Activated CD4-positive, alpha-beta memory T cell treated with anti-CD3 and anti-CD28 coated beads, Interleukin-2, amount 10 ng/mL, durations not matched to agents 7 days and 5 days (primary cell): ENCODE measurements around the gene OR8J3. TPM values are rescaled to one million over a fixed set of nuclear protein-coding genes. Genes with fewer than 3 reads are reported as not detected.
"Not testable (repeated sequence)": the region's sequence is repeated elsewhere in the genome, so short reads cannot be mapped to it uniquely, and the experiment has no call there.

ENCODE experiments used
- CTCF ChIA-PET: fragments of 350-600 bp; sonication (Branson Sonifier 250); formaldehyde crosslinking; loops from one replicate; lab custom pipeline; 2021; ENCODE audit warnings: antibody characterized with exemption, inconsistent platforms; lab: Charles Lee
- POLR2A ChIA-PET: fragments of 350-600 bp; sonication (Branson Sonifier 250); formaldehyde crosslinking; loops from one replicate; lab custom pipeline; 2021; ENCODE audit warnings: antibody characterized with exemption; lab: Charles Lee
- DNase-seq: peaks from one replicate; pipeline ENCODE4 v3.0.0-alpha.2; 2020
- H3K27ac Mint-ChIP-seq: one replicate; pipeline ENCODE4 v1.8.0; 2021; ENCODE audit warnings: mild to moderate bottlenecking, mixed read lengths
- H3K27me3 Mint-ChIP-seq: one replicate; pipeline ENCODE4 v1.8.0; 2021; ENCODE audit warnings: mixed read lengths
- H3K36me3 Mint-ChIP-seq: one replicate; pipeline ENCODE4 v1.8.0; 2021; ENCODE audit warnings: low read depth, mixed read lengths
- H3K4me1 Mint-ChIP-seq: one replicate; pipeline ENCODE4 v1.8.0; 2021; ENCODE audit warnings: mixed read lengths
- H3K4me3 Mint-ChIP-seq: one replicate; pipeline ENCODE4 v1.8.0; 2021; ENCODE audit warnings: mild to moderate bottlenecking, mixed read lengths
- H3K9me3 Mint-ChIP-seq: one replicate; pipeline ENCODE4 v1.8.0; 2021; ENCODE audit warnings: mixed read lengths
- total RNA-seq, 2 experiments: library from RNA; stranded (reverse); gene quantifications; one replicate each; pipeline ENCODE4 v1.2.3, GENCODE V29; 2021

The OR8J3 gene, protein sequence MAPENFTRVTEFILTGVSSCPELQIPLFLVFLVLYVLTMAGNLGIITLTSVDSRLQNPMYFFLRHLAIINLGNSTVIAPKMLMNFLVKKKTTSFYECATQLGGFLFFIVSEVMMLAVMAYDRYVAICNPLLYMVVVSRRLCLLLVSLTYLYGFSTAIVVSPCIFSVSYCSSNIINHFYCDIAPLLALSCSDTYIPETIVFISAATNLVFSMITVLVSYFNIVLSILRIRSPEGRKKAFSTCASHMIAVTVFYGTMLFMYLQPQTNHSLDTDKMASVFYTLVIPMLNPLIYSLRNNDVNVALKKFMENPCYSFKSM
- not detected for total RNA-seq

DNA sequence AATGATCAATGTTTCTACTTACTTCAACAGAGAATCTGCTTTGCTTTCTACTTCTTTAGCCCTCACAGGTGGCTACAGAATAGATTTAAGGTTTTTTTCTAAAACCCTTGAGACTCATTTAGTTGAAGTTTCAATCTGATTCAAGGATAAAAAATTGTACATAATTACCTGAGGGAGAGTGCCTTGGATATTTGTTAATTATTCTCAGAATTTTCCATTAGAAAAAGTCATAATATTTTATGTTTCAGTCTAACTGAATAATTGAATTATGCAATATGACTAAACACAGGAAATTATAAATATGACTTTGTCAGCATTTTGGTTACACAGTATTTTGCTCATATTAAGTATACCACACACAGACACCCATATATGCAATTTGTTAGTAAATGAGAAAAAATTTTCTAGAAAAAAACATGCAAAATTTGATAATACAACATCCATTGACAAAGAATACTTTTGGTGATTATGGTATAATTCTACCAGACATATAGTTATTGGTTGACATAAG, at the start of gene OR8J3:
Gene OR8J3, minus strand, starts transcription at position 51 of the 511 bp plus-strand sequence. CDS start 2,483 bp downstream, outside the sequence.
- no peak within 1 kb of the TSS for H3K27ac Mint-ChIP-seq
- H3K4me1 Mint-ChIP-seq: no peaks in the 10 kb centered on the region
- no peaks in the 10 kb centered on the region for H3K27me3 Mint-ChIP-seq
- POLR2A ChIA-PET: no interaction called here
- no peaks in the 10 kb centered on the region for H3K36me3 Mint-ChIP-seq
- H3K4me3 Mint-ChIP-seq: no peak within 1 kb of the TSS
- H3K9me3 Mint-ChIP-seq: peaks cover 4% of the 10 kb centered on the region
- CTCF ChIA-PET: no interaction called here
- DNase-seq: no peak

DNA sequence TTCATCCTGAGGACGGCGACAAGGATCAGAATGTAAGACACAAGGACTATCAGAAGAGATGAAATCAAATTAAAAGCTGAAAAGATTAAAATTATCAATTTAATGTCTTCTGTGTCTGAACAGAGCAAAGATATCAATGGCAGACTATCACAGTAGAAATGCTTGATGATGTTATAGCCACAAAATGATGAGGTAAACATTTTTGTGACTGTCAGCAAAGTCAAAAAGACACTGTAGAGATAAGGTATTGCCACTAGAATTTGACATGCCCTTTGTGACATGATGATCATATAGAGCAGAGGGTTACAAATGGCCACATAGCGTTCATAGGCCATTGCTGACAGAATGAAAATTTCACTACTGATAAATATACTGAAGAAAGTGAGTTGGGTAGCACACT, 48.6 kb upstream of the OR8J3 start:
- no peak for DNase-seq
- Mint-ChIP-seq H3K27ac (no peak overlapping the region), H3K9me3 (peaks cover 6% of the 10 kb centered on the region), H3K27me3 (no peaks in the 10 kb centered on the region), H3K4me3 (no peak overlapping the region), H3K36me3 (no peaks in the 10 kb centered on the region), H3K4me1 (no peaks in the 10 kb centered on the region)
- CTCF ChIA-PET: no interaction called here
- POLR2A ChIA-PET: no interaction called here

DNA sequence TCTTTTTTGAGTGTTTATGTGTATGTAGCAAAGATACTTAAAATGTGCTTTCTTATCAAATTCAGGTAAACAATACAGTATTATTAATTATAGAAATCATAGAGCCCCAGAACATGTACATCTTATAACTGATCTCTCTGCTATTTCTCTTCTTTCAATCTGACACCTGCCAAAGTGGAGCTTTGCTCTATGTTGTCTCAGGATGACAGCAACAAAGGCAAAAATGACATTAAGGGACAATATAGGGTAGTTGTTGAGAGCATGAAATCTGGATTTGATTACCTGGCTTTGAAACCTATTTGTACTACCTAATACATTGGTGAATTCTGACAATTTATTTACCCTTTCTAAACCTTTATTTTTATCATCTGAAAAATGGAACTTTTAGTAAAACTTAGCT, 43.5 kb upstream of the OR8J3 start:
- no peaks in the 10 kb centered on the region for H3K36me3 Mint-ChIP-seq
- CTCF ChIA-PET: no interaction called here
- no peak overlapping the region for H3K4me3 Mint-ChIP-seq

DNA sequence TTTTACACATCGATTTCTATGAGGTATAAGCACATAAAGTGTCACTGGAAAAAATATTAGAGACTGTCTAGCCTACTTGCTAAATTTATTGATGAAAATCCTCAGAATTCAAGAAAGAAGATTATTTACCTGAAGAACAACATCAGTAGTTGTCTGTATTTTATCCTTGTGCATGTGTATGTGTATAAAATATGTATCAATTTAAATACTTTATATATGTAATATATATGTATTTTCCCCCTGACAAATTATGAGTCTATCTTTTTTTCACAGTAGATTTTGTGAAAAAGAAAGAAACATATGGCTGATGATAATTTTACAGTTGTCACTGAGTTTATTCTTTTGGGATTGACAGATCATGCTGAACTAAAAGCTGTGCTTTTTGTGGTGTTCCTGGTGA, 36.3 kb upstream of the OR8J3 start, which contains the start of gene OR5J2:
Gene OR5J2, plus strand, starts transcription at position 301 of the 400 bp plus-strand sequence. Its CDS starts 0 bp downstream, at position 301.
- no peak within 1 kb of the TSS for H3K4me3 Mint-ChIP-seq
- H3K9me3 Mint-ChIP-seq: peaks cover 17% of the 10 kb centered on the region
- no peaks in the 10 kb centered on the region for H3K4me1 Mint-ChIP-seq
- ChIA-PET CTCF (no interaction called here), POLR2A (no interaction called here)
- H3K27me3 Mint-ChIP-seq: no peaks in the 10 kb centered on the region
- H3K36me3 Mint-ChIP-seq: no peaks in the 10 kb centered on the region
- H3K27ac Mint-ChIP-seq: no peak within 1 kb of the TSS
- no peak for DNase-seq

More for the DNA sequence above, 43.5 kb upstream of the OR8J3 start:
- DNase-seq: no peak
- Mint-ChIP-seq H3K9me3 (peaks cover 18% of the 10 kb centered on the region), H3K4me1 (no peaks in the 10 kb centered on the region), H3K27me3 (no peaks in the 10 kb centered on the region), H3K27ac (no peak overlapping the region)
- POLR2A ChIA-PET: no interaction called here

DNA sequence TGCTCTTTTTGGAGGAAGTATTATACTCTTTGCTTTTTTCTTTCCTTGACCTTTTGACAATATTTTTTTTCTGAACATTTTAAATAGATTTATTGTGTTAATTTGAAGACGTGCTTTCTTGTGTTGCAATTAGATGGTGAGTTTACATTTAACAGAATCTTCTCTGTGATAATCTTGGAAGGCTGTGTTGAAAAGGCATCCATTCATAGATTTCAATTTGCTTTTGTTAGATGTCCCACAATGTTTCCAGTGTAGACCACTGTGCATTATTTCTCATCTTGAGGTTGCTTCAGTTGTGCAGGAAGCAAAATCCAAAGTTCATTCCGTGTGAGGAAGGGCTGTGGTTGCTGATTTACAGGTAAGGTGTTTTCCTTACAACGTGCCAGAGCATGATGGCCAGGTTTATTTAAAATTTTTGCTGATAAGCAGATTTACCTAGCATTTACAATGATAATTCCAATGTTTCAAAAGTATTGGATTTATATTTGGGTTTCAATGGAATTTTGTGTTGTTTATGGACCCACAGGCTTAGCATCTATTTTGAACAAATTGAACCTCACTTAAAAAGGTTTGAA, 32.3 kb upstream of the OR8J3 start:
- Mint-ChIP-seq H3K27me3 (no peaks in the 10 kb centered on the region), H3K9me3 (peaks cover 13% of the 10 kb centered on the region), H3K27ac (no peak overlapping the region), H3K4me1 (no peaks in the 10 kb centered on the region), H3K4me3 (no peak overlapping the region), H3K36me3 (no peaks in the 10 kb centered on the region)
- ChIA-PET POLR2A (no interaction called here), CTCF (no interaction called here)
- no peak for DNase-seq

DNA sequence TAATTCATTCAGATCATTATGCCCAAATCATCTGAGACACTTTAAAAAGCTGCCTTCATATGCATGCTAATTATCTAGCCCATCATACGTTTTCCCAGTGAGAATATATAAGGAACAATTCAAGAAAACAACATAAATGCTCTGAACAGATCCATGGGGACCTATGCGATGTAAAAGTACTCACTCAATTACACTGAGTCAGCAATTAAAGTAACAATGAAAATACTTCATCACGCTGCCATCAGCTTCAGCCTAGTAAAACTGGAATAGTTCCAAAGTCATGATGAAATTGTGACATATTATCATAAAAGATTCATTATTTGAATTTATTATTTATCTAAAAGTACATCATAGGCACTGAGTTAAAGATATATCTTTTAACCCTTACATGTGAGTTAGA, 23.8 kb upstream of the OR8J3 start:
- no peak for DNase-seq
- Mint-ChIP-seq H3K4me3 (no peak overlapping the region), H3K36me3 (no peaks in the 10 kb centered on the region), H3K27me3 (no peaks in the 10 kb centered on the region), H3K9me3 (peaks cover 4% of the 10 kb centered on the region), H3K27ac (no peak overlapping the region), H3K4me1 (no peaks in the 10 kb centered on the region)
- ChIA-PET POLR2A (no interaction called here), CTCF (no interaction called here)

DNA sequence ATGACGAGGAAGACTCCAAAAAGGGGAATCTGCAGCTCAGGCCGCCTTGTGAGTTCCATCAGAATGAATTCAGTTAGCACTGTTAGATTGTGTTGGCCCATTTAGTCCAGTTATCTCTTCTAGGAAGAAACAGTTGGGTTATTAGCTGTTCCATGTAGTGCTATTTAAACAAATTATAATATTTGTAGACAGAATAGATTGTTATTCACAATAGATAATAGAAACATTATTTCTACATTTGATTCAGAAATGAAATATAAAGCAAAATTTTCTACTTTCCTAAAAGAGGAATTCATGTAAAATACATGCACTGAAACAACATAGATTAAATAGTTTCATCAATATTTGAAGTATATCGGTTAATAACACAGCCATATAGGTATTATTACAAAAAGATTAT, 20.2 kb upstream of the OR8J3 start, which contains the start of gene OR8K5:
Gene OR8K5, minus strand, starts transcription at position 101 of the 400 bp plus-strand sequence. Its CDS starts 0 bp downstream, at position 101.
- H3K9me3 Mint-ChIP-seq: peaks cover 7% of the 10 kb centered on the region
- no peaks in the 10 kb centered on the region for H3K4me1 Mint-ChIP-seq
- ChIA-PET POLR2A (no interaction called here), CTCF (no interaction called here)
- no peak for DNase-seq
- no peaks in the 10 kb centered on the region for H3K36me3 Mint-ChIP-seq
- H3K27me3 Mint-ChIP-seq: no peaks in the 10 kb centered on the region
- H3K27ac Mint-ChIP-seq: no peak within 1 kb of the TSS
- H3K4me3 Mint-ChIP-seq: no peak within 1 kb of the TSS

DNA sequence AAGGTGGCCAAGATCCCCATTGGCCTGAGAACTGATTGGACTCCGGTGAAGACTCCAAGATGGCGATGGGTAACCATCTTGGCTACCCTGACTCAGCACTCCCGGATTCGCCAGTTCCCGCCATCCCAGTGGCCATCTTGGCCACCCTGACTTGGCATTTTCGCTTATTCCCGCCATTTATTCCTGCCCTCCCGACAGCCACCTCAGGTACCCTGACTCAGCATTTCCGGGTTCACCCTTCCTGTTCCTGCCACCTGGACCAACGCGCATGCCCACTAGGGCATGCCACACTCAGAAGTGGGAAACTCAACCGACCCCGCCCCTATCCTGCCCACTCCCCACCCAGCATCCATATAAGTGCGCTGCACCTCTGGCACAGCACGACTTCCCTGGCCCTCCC, 12.3 kb upstream of the OR8J3 start:
- H3K4me3 Mint-ChIP-seq: no peak overlapping the region
- DNase-seq: no peak
- CTCF ChIA-PET: no interaction called here
- no peaks in the 10 kb centered on the region for H3K36me3 Mint-ChIP-seq
- POLR2A ChIA-PET: no interaction called here
- no peaks in the 10 kb centered on the region for H3K4me1 Mint-ChIP-seq
- peaks cover 32% of the 10 kb centered on the region for H3K9me3 Mint-ChIP-seq
- H3K27ac Mint-ChIP-seq: no peak overlapping the region
- no peaks in the 10 kb centered on the region for H3K27me3 Mint-ChIP-seq

DNA sequence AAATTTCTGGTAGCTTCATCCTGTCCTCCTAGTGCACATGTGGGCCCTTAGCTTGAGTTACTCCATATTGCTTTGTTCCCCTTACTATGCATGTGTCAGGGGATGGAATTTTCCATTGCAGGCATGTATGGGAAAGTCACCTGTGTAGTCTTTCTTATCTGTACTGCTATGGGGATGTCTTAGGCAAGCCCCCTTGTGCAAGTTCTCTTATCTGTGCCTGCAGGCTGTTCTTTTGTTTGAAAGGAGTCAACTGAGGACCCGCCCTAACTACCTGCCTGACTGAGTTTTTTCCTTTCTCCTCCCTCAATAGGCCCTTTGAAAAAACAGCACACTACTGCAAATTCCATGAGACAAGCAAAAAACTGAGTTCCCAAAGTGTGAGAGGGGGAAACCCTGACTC, 11.4 kb upstream of the OR8J3 start:
- no peaks in the 10 kb centered on the region for H3K36me3 Mint-ChIP-seq
- CTCF ChIA-PET: no interaction called here
- H3K27me3 Mint-ChIP-seq: no peaks in the 10 kb centered on the region
- POLR2A ChIA-PET: no interaction called here
- no peak for DNase-seq
- no peak overlapping the region for H3K4me3 Mint-ChIP-seq
- no peaks in the 10 kb centered on the region for H3K4me1 Mint-ChIP-seq
- H3K9me3 Mint-ChIP-seq: peaks cover 35% of the 10 kb centered on the region
- H3K27ac Mint-ChIP-seq: no peak overlapping the region

DNA sequence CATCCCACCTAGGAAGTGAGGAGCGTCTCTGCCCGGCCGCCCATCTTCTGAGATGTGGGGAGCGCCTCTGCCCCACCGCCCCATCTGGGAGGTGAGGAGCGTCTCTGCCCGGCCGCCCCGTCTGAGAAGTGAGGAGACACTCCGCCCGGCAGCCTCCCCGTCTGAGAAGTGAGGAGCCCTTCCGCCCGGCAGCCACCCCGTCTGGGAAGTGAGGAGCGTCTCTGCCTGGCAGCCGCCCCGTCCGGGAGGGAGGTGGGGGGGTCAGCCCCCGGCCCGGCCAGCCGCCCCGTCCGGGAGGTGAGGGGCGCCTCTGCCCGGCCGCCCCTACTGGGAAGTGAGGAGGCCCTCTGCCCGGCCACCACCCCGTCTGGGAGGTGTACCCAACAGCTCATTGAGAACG, 3.7 kb upstream of the OR8J3 start:
- DNase-seq, CTCF ChIA-PET, H3K27ac Mint-ChIP-seq, H3K4me1 Mint-ChIP-seq, H3K27me3 Mint-ChIP-seq, H3K9me3 Mint-ChIP-seq, H3K36me3 Mint-ChIP-seq, POLR2A ChIA-PET, H3K4me3 Mint-ChIP-seq: not testable (repeated sequence)

DNA sequence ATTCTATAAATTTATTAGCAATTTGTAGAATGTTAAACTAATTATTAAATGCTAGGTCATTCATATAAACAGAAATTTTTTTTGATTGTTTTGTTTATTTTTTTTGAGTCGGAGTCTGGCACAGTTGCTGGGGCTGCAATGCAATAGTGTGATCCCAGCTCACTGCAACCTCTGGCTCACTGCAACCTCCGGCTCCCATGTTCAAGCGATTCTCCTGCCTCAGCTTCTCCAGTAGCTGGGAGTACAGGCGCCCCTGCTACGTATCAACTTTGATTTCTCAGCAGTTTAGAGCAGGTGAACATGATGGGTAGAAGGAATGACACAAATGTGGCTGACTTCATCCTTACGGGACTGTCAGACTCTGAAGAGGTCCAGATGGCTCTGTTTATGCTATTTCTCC, 17.9 kb downstream of the OR8J3 start, which contains the start of gene OR8H3:
Gene OR8H3, plus strand, starts transcription at position 301 of the 400 bp plus-strand sequence. Its CDS starts 0 bp downstream, at position 301.
- Mint-ChIP-seq H3K36me3 (no peaks in the 10 kb centered on the region), H3K27ac (no peak within 1 kb of the TSS), H3K9me3 (peaks cover 14% of the 10 kb centered on the region), H3K4me1 (no peaks in the 10 kb centered on the region), H3K4me3 (no peak within 1 kb of the TSS), H3K27me3 (no peaks in the 10 kb centered on the region)
- no peak for DNase-seq
- ChIA-PET CTCF (no interaction called here), POLR2A (no interaction called here)

DNA sequence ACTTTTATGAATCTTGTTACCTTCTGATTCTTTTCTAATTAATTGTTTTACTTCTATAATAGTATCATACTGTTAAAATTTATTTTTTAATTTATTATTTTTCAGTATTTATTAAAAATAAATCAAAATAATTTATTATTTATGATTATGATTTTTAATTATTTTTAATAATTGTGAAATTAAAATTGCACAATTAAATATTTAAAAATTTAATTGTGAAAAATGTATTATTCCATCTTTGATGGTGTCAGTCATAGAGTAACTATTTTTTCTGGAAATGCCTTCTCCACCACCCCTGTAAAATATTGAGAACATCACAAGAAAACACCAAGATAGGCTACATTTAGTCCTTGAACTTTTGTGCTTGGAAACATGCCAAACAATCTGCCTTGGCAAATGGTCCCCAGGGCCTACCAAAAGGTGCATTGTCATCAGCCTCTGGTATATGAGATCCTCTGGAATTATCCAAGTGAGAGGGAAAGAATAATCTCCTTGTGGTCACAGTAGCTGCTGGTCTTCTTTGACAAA, 36.7 kb downstream of the OR8J3 start, which contains the start of gene OR8H2:
Gene OR8H2, plus strand, starts transcription at position 478 of the 528 bp plus-strand sequence. CDS start 1,356 bp downstream, outside the sequence.
- ChIA-PET POLR2A (no interaction called here), CTCF (no interaction called here)
- Mint-ChIP-seq H3K27ac (no peak within 1 kb of the TSS), H3K4me3 (no peak within 1 kb of the TSS), H3K27me3 (no peaks in the 10 kb centered on the region), H3K9me3 (peaks cover 16% of the 10 kb centered on the region), H3K36me3 (no peaks in the 10 kb centered on the region), H3K4me1 (no peaks in the 10 kb centered on the region)
- DNase-seq: no peak

DNA sequence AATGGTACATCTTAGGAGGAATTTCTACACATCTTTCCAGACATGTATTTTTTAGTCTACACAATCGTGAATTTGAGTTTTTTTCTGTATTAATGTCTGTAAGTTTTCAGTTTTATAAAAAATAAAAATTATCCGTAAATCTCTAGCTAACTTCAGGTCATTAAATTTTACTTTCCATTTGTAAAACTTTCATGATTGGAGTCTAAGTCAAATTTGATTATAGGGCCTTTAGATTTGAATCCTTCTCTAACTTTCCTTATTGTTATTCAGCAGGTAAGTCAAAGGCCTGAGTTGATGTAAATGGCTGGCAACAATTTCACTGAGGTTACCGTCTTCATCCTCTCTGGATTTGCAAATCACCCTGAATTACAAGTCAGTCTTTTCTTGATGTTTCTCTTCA, 47.0 kb downstream of the OR8J3 start, which contains the start of gene OR8I2:
Gene OR8I2, plus strand, starts transcription at position 301 of the 400 bp plus-strand sequence. Its CDS starts 0 bp downstream, at position 301.
- Mint-ChIP-seq H3K36me3 (no peaks in the 10 kb centered on the region), H3K27ac (no peak within 1 kb of the TSS), H3K4me1 (no peaks in the 10 kb centered on the region), H3K27me3 (no peaks in the 10 kb centered on the region), H3K9me3 (peaks cover 10% of the 10 kb centered on the region), H3K4me3 (no peak within 1 kb of the TSS)
- ChIA-PET POLR2A (no interaction called here), CTCF (no interaction called here)
- DNase-seq: no peak
